ENCODE measurements around the gene CDH4.
"Not testable (repeated sequence)": the region's sequence is repeated elsewhere in the genome, so short reads cannot be mapped to it uniquely, and the experiment has no call there.

CDH4 gene

DNA sequence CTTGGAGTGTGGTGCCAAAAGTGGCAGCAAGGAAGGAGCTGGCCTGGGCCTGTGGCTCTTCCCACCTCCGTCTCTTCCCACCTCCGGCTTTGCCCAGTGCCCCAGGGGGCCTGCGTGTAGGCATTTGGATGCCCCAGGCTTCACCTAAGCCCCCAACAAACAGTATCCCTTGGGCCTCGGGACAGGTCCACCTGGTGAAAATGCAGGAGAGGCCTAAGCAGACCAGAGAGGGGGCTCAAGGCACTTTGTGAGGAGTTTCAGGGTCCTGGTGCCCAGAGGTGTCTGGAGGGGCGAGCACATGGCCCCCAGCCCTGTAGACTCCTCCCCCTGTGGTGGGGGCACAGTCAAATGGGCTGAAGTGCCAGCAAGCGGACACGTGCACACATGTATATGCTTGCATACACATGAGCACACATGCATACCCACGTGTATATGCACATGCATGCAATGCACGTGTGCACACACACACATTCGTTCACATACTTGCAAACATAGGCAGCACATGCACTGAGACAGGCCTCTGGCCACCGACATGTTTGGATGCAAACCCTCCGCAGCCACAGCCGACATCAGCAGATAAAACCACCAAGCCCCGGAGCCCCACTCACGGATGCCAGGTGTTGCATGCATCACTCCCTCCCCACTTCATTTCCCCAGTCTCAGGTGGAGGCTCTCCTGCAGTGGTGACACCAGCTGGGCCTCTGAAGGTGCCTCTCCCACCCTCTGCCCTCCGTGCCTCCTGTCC lies 689.1 kb downstream of the CDH4 start:
- DNase-seq: no peak

DNA sequence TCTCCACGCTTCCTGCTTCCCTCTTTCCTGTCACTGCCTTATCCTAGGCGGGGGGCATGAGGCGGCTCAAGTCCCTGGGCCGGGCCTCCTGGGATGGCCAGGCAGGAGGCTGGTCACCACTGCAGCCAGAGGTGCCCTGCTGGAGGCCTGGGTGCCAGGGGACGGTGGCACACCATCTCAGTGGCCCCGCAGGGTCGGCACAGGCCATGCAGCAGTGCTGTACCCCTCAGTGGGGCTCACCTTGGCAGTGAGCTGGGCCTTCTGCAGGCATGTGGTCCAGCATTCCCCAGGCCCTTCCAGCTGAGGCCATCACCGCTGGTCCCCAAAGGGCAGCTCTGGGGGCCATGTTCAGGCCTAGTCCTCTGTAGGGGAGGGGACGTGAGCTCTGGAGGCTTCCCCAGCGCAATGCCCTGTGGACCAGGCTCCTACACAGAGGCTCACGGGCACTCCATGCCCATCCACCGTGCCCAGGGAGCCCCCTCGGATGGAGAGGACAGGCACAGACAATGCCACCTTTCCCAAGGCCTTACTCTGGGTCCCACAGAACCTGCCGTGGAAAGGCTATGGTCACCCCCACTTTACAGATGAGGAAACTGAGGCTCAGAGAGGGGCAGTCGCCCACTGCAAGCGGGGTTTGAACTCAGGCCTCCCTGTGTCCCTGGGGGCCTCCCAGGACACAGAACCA lies 689.8 kb downstream of the CDH4 start:
- DNase-seq: no peak

DNA sequence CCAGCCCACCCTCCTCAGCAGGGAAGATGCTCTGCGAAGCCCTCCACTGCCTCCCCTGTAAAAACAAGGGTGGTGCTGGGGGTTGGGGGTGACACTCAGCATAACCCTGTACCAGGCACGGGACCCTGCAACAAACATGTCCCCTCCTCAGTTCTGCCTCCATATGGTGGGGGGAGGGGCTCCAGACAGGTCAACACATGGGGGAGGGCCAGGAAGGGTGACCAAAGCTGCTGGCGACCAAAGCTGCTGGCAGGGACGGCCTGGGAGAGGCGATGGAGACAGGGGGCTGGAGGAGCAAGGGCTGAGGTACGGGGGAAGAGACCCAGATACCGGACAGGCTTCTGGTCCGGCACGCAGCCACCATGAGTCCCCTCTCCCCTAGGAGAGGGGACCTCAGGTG lies 690.5 kb downstream of the CDH4 start:
- no peak for DNase-seq

DNA sequence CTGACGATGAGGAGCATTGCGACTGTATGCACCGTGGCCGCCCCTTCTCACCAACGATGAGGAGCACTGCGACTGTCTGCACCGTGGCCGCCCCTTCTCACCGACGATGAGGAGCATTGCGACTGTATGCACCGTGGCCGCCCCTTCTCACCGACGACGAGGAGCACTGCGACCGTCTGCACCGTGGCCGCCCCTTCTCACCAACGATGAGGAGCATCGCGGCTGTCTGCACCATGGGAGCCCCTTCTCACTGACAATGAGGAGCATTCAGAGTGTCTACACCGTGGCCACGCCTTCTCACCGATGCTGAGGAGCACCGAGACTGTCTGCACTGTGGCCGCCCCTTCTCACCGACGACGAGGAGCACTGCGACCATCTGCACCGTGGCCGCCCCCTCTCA lies 692.9 kb downstream of the CDH4 start:
- not testable (repeated sequence) for DNase-seq

DNA sequence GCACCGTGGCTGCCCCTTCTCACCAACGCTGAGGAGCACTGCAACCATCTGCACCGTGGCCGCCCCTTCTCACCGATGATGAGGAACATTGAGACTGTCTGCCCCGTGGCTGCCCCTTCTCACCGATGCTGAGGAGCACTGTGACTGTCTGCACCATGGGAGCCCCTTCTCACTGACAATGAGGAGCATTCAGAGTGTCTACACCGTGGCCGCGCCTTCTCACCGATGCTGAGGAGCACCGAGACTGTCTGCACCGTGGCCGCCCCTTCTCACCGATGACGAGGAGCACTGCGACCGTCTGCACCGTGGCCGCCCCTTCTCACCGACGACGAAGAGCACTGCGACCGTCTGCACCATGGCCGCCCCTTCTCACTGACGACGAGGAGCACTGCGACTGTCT lies 693.4 kb downstream of the CDH4 start:
- DNase-seq: not testable (repeated sequence)

DNA sequence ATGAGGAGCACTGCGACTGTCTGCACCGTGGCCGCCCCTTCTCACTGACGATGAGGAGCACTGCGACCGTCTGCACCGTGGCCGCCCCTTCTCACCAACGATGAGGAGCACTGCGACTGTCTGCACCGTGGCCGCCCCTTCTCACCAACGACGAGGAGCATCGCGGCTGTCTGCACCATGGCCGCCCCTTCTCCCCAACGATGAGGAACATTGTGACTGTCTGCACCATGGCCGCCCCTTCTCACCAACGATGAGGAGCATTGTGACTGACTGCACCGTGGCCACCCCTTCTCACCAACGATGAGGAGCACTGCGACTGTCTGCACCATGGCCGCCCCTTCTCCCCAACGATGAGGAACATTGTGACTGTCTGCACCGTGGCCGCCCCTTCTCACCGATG lies 696.0 kb downstream of the CDH4 start:
- not testable (repeated sequence) for DNase-seq

DNA sequence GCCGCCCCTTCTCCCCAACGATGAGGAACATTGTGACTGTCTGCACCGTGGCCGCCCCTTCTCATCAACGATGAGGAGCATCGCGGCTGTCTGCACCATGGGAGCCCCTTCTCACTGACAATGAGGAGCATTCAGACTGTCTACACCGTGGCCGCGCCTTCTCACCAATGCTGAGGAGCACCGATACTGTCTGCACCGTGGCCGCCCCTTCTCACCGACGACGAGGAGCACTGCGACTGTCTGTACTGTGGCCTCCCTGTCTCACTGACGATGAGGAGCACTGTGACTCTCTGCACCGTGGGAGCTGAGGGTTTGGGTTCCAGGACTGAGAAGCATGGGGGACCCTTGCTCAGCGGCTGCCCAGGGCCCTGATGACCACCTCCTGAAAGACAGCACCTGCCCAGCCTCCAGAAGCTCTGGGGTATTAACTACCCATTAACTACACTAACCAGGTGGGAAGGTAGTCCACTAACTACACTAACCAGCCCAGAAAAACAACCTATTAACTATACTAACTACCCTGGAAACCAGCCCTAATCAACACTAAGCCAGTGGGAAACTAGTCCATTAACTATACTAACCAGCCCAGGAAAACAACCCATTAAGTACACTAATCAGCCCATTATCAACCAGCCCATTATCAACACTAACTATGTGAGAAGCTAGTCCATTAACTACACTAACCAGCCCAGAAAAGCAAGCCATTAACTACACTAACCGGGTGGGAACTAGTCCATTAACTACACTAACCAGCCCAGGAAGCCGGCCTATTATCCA lies 696.7 kb downstream of the CDH4 start:
- no peak for DNase-seq

DNA sequence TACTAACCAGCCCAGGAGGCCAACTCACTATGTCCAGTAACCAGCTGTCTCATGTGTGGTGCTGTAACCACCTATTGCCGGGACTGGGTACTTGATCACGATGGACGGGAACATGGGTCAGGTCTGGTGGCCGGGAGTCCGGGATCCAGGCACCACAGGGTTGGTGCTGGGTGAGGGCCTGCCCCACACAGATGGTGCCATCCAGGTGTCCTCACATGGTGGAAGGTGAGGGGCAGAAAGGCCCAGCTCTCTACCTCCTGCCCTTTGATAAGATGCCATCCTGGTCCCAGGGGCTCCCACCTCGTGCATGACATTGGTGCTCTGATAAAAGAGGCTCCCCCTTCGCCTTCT lies 697.3 kb downstream of the CDH4 start:
- no peak for DNase-seq

DNA sequence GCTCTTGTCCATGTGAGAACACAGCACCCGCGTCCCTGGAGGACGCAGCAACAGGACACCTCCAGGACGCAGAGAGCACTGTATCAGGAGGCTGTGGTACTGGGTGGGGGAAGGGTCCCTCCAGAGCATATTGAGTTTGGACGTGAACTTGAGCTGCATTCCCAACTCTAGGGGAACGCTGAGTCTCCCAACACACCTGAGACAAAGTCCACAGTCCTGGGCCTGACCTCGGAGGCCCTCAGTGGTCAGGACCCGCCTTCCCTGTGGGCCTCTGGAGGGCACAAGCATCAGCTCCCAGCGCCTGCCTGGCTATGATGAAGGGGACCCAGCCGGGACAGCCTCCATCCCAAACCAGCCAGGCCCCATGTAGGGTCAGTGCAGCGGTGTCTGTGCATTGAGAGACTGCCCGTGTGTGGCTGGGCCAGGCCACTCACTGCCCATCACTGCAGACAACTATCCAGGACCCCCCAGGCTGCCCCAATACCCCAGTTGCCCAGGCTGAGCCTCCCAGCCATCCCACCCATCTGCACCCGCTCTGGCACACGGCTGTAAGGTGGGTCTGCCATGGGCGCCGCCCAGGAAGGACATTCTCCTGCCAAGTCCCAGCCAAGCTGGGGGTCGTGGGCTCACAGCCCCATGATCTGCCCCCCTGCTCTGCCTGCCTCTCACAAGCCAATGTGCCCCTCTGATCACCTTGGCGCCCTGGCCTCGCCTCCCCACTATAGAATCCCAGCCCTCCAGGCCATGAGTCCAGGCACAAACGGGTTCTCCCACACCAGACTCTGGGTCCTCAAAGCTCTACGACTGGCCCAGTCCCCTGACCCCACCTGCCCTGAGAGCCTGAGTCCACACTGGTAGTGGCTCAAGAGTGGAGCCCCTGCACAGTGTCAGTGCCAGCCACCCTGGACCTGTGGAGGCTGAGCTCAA lies 697.9 kb downstream of the CDH4 start:
- no peak for DNase-seq

DNA sequence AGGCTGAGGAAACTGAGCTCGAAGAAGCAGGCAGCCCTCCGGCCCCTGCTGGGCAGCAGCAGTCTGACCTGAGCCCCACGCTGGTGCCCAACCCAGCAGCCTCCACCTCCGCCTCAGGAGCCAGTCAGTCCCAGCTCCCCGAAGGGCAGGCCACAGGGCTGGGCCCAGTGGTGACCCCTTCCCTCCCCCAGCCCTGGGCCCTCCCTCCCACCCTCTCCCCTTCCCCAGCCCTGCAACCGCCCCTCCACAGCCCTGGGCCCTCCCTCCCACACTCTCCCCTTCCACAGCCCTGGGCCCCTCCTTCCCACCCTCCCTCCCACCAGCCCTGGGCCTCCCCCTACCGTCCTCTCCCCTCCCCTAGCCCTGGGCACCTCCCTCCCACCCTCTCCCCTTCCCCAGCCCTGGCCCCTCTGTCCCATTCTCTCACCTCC lies 698.6 kb downstream of the CDH4 start:
- no peak for DNase-seq

DNA sequence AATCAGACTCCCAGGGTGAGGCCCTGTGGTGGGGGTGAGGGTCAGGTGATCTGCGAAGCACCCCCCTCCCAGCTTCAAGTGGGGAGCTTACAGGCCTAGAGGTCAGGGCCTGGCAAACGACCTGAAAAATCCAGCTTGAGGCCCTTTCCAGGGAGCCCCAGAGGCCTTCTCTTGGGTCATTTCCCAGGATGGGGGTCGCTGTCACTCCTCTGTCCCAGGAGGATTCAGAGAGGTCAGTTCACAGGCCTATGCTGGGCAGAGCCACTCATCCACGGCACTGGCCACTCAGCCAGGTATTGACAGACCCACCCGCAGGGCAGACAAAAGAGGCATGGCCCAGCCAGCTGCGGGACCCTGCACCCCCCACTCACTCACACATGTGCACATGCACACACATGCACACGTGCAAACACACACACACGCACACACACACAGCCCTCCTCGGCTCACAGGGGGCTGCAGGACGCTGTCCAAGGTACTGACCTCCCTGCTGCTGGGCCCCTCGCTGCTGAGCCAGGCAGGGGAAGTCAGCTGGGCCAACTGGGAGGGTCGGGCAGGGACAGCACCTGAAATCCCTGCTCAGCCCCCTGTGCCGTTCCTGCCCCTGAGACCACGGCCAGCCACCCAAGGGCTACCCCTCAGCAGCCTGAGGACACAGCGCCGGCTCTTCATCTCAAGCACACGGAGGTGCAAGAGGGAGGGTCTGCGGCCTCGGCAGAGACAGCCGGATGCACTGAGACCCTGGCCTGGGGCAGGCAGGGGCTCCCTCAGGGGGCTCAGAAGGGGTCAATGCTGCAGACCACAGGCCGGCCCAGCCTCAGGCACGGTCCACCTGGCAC lies 699.9 kb downstream of the CDH4 start:
- DNase-seq: peak; percentile 93

DNA sequence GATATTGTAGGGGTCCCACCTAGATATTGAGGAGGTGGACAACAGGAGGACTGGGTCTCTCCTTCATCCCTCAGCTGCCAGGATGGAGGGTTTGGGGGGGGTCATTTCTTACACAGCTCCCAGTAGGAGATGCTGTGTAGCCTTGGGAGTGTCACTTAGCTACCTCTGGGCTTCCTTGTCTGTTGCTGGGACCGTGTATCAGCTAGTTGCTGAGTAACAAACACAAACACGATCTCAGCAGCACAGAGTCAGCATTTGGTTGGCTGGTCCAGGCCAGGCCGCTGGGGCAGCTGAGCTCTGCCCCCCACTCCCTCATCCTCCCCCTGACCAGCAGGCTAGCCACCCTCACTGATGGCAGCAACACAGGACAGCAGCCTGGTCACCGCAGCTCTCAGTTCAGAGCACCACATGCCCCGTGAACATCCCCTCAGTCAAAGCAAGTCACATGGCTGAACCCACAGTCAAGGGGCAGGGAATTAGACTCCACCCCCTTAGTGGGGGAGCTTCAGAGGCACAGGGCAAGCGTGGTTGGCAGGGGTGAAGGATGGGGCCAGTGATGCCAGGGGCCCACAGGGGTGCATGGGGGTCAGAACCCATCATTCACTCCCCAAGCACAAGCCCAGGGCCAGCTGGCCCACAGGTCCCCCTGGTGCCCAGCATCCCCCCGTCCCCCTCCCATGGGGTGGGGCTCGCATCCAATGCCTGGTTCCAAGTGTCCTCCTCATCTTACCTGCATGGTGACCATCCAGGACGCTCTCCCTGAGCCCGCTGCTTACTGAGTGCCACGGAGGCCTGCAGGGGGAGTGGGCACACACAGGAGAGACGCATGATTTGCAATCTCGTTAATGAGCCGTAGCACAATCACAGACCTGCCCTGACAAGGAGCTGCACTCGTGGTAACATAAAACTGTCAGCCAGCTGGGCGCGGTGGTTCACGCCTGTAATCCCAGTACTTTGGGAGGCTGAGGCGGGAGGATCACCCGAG lies 701.3 kb downstream of the CDH4 start:
- no peak for DNase-seq

DNA sequence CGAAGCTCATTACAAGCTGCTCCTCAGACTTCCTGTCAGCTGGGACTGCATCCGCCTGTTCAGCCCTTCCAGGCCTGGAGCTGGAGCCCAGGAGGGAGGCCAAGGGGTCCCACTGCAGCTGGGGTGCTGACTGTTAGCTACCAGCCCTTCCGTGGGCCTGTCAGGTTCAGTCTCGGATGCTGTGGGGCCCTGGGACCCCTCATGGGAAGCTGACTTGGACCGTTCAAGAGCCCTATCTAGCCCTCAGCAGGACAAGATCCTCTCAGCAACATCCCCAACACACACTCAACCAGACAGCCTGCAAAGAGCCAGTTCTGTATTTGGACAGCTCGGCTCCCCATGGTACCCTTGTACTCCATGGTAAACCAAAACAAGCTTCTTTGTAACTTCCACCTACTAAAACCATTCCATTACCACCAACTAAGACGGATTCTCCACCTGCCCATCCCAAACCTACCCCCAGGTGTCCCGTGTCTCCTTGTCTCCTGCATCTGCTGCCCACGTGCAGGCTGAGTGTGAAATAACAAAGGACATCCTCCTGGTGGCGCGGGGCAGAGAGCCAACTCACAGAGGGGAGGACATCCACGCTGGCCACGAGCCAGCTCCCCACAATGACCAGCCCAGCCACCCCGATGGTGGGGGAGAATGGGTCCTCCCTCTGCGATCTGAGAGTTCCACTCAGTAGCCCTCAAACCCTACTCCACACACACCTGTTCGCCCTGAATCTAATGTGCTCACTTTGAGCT lies 702.4 kb downstream of the CDH4 start:
- no peak for DNase-seq

DNA sequence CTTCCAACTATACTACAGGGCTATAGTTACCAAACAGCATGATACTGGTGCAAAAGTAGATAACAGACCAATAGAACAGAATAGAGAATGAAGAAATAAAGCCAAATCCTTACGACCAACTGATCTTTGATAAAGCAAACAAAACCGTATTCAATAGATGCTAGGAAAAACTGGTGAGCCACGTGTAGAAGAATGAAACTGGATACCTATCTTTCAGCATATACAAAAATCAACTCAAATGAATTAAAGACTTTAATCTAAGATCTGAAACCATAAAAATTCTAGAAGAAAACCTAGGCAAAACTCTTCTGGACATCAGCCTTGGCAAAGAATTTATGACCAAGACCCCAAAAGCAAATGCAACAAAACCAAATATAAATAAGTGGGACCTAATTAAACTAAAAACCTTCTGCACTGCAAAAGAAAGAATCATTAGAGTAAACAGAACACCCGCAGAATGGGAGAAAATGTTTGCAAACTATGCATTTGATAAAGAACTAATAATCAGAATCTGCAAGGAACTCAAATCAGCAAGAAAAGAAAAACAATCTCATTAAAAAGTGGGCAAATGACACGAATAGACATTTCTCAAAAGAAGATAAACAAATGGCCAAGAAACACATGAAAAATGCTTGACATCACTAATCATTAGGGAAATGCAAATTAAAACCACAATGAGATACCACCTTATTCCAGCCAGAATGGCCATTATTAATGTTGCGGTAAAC lies 703.8 kb downstream of the CDH4 start:
- no peak for DNase-seq

DNA sequence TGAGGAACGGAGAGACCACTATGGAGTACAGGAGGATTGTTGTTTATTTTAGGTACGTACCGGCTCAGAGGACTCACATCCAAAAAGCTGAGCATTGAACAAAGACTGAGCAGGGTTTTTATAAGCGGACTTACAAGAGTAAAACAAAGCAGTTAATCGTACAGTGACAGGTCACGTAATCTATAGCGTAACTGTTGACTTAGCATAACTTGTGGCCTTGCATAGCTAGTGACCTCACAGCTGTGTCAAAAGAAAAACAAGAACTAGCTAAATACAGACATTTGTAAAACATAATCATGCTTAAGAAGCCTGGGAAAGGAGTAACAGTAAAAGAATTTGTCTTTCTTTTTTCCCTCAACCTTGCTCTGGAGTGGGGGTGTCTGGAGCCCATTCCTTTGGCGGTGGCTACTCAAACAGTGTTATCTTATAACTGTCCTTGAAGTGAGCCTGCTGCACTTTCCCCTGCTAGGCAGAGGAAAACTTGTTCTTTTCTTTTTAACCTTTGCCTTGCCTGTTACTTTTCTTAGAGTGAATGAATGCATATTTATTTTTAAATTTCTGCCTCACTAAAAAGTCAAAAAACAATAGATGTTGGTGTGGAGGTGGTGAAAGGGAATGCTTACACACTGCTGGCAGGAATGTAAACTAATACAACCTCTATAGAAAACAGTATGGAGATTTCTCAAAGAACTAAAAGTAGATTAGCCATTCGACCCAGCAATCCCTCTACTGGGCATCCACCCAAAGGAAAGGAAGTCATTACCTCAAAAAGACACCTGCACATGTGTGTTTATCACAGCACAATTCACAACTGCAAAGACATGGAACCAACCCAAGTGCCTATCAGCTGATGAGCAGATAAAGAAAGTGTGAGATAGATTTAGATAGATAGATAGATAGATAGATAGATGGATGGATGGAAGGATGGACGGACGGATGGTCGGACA lies 704.6 kb downstream of the CDH4 start:
- DNase-seq: no peak

DNA sequence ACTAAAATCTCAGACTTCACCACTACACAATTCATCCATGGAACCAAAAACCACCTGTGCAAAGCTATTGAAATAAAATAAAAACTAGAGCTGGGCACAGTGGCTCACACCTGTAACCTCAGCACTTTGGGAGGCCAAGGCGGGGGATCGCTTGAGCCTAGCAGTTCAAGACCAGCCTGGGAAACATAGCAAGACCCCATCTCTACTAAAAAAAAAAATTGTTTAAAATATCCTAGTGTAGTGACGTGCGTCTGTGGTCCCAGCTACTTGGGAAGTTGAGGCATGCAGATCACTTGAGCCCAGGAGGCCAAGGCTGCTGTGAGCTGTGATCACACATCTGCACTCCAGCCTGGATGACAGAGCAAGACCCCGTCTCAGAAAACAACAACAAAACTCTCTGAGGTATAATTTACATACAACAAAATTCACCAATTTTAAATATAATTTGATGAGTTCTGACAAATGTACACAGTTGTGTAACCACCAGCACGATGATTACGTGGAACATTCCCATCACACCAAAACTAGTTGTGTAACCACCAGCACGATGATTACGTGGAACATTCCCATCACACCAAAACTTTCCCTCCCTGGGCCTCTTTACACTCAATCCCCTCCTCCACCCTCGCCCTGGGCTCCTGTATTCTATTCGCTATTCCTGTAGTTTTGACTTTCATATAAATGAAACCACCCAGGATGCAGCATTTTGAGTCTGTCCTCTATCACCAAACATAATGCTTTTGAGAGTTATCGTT lies 706.1 kb downstream of the CDH4 start:
- no peak for DNase-seq

Data from eye (tissue), 1 donor.